Muscle of back (tissue), 13 donors: Measurements from ENCODE around the gene TMC2. TPM values are rescaled to one million over a fixed set of nuclear protein-coding genes. Genes with fewer than 3 reads are reported as not detected.
A peak's percentile ranks its signal among the peaks of the same experiment; 100 is the strongest.
"Not testable (repeated sequence)": the region's sequence is repeated elsewhere in the genome, so short reads cannot be mapped to it uniquely, and the experiment has no call there.

Experiments
- DNase-seq, 3 donors: peaks; one replicate each; pipeline versions ENCODE4 v3.0.0 to v3.0.0-alpha.2; 2013
- long read RNA-seq, 9 donors: transcript quantifications; one replicate each; lab custom pipeline, GENCODE V29; 2026
- polyA plus RNA-seq, 10 donors: library from polyadenylated mRNA; unstranded; fragments of 120-200 nt; gene quantifications; one replicate each; pipeline ENCODE4 v1.2.1, GENCODE V29; 2013; ENCODE audit not compliant: insufficient read length in 10 of 10

Gene TMC2, protein sequence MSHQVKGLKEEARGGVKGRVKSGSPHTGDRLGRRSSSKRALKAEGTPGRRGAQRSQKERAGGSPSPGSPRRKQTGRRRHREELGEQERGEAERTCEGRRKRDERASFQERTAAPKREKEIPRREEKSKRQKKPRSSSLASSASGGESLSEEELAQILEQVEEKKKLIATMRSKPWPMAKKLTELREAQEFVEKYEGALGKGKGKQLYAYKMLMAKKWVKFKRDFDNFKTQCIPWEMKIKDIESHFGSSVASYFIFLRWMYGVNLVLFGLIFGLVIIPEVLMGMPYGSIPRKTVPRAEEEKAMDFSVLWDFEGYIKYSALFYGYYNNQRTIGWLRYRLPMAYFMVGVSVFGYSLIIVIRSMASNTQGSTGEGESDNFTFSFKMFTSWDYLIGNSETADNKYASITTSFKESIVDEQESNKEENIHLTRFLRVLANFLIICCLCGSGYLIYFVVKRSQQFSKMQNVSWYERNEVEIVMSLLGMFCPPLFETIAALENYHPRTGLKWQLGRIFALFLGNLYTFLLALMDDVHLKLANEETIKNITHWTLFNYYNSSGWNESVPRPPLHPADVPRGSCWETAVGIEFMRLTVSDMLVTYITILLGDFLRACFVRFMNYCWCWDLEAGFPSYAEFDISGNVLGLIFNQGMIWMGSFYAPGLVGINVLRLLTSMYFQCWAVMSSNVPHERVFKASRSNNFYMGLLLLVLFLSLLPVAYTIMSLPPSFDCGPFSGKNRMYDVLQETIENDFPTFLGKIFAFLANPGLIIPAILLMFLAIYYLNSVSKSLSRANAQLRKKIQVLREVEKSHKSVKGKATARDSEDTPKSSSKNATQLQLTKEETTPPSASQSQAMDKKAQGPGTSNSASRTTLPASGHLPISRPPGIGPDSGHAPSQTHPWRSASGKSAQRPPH
- polyA plus RNA-seq, result under 1 TPM in 8 of 10 donors, not detected in 2; 0.04 to 0.27 (median 0.06) TPM
- long read RNA-seq, donor 1, result 0 reads
- long read RNA-seq, donor 2, result 0 reads
- long read RNA-seq, donor 3, result 0 reads
- long read RNA-seq, donor 4, result 0 reads
- long read RNA-seq, donor 5, result 0 reads
- long read RNA-seq, donor 6, result 0 reads
- long read RNA-seq, donor 7, result 0 reads
- long read RNA-seq, donor 8, result 0 reads
- long read RNA-seq, donor 9, result 0 reads

DNA sequence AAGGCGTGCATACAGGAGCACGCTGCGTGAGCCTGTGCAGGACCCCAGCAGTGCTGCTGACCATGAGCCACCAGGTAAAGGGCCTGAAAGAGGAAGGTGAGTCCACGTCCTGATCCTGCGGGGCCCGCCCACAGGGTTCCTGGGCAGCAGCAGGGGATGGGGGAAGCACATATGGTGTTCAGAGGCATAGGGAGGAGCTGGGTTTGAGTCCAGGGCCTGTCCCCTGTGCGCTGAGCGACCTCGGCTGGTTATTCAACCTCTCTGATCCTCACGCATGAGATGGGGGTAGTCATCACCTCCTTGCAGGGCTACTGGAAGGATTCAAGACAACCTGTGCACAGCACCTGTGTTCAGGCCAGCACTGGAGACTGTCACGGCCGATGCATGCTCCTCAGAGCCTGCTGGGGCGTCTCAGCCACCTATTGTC is at the start of gene TMC2:
Gene TMC2 (plus strand): TSS at position 14 of the 427 bp plus-strand sequence. CDS start 49 bp downstream, at position 63.
- no peak for DNase-seq

DNA sequence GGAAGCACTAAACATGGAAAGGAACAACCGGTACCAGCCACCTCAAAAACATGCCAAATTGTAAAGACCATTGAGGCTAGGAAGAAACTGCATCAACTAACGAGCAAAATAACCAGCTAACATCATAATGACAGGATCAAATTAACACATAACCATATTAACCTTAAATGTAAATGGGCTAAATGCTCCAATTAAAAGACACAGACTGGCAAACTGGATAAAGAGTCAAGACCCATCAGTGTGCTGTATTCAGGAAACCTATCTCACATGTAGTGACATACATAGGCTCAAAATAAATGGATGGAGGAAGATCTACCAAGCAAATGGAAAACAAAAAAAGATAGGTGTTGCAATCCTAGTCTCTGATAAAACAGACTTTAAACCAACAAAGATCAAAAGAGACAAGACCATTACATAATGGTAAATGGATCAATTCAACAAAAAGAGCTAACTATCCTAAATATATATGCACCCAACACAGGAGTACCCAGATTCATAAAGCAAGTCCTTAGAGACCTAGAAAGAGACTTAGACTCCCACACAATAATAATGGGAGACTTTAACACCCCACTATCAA is 33.5 kb upstream of the TMC2 start:
- not testable (repeated sequence) for DNase-seq

DNA sequence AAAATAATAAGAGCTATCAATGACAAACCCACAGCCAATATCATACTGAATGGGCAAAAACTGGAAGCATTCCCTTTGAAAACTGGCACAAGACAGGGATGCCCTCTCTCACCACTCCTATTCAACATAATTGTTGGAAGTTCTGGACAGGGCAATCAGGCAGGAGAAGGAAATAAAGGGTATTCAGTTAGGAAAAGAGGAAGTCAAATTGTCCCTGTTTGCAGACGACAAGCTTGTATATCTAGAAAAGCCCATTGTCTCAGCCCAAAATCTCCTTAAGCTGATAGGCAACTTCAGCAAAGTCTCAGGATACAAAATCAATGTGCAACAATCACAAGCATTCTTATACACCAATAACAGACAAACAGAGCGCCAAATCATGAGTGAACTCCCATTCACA is 31.6 kb upstream of the TMC2 start:
- DNase-seq, result not testable (repeated sequence)

DNA sequence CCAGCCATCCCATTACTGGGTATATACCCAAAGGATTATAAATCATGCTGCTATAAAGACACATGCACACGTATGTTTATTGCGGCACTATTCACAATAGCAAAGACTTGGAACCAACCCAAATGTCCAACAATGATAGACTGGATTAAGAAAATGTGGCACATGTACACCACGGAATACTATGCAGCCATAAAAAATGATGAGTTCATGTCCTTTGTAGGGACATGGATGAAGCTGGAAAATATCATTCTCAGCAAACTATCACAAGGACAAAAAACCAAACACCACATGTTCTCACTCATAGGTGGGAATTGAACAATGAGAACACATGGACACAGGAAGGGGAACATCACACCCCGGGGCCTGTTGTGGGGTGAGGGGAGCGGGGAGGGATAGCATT is 29.9 kb upstream of the TMC2 start:
- not testable (repeated sequence) for DNase-seq

DNA sequence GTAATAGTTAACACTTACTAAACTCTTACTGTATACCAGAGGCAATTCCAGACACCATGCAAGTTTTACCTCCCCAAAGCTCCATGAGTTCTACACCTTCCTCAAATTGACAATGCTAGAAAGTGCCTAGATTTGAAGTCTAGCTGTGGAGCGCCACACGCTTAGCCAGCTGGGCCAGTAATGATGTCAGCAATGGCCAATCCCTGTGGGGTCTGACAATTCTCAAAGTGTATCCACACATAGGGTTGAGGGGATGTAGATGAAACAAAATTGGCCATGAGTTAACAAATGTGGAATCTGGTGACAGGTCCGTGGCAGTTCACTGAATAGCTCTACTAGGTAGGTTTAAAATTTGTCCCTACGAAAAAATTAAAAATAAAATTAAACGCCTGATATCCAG is 28.9 kb upstream of the TMC2 start:
- DNase-seq, result no peak

DNA sequence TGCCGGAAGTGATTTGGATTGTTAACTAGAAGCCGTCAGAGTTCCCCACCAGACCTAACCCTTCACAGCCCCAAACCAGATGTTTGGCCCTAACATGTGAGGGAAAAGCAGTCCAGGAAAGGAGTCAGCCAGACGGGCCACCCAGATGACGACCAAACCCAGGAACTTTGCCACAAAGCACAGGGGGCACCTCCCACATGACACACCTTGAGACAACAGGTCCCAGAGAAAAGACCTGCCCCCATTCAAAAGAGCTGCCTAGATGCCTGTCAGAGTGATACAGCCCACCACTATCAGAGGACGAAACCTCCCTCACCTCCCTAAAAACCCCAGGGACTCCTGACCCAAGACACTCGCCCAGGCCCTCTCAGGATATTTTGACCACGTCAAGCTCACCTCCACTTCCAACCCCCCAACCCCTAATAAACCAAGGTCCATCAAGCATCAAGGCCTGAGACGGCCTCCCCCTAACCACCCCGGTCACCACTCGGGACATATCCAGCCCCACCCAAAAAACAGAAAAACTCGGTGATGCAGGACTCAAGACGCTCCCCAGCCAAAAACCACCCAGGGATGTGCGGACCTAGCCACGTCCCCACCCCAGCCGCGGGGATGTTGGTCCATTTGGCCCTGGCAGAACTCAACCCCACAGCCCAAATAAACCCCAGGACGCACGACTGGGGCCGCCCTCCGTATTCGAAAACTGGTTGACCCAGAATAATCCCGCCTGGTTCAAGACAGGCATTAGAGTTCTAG is 28.3 kb upstream of the TMC2 start:
- peak in 2 of 3 donors; percentile 37 to 63 for DNase-seq

DNA sequence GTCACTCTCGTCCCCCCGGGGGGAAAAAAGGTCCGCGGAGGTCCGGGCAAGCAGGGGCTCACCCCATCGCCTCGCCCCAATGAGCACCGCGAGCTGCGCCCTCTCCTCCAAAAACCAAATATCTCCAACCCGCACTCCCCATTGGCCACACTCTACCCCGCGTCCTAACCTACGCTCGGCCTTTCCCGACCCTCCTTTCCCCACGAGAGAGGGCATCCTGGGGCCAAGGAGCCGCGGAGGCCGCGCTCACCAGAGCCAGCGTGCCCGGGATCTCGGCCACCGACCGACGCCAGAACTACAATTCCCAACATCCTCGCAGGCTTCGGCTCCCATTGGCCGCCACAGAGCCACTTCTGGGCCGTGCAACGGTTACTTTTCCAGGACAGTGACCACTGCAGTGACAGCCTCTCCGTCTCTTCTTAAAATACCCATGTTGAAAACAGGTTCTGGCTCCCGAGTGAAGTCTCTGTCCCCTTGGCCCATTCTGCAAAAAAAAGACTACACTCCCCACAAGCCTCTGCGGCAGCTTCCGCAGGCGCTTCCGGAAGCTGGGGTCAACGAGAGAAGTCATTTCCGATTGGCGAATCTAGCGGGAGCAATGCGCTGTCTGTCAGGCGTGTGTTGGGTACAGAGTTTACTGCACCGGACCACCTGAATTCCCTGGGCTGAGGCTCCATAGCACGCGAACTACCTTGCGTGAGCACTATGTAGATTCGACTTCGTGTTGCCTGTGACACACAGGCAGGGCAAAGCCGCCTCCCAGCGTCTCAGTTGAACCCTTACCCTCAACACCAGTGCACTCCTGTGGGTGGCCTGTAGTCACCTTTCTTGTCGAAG is 27.5 kb upstream of the TMC2 start, which contains the start of gene ZNF343:
Gene ZNF343 (minus strand): TSS at position 285 of the 837 bp plus-strand sequence. CDS start 15,020 bp downstream, outside the sequence.
- DNase-seq, result peak; percentile 84 to 97 (median 90)

DNA sequence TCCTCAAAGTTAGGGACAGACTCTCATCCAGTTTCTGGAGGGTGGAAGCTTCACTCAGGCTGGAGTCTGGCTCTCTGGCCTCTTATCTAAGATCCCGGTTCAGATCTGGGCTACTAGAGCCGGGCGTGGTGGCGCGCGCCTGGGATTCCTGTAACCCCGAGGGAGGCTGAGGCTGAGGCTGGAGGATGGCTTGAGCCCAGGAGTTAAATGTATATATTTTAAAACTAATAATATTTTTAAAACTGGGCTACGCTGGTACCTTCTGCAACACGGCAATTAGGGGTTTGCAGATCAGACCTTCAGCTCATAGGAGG is 26.9 kb upstream of the TMC2 start:
- DNase-seq, result no peak

DNA sequence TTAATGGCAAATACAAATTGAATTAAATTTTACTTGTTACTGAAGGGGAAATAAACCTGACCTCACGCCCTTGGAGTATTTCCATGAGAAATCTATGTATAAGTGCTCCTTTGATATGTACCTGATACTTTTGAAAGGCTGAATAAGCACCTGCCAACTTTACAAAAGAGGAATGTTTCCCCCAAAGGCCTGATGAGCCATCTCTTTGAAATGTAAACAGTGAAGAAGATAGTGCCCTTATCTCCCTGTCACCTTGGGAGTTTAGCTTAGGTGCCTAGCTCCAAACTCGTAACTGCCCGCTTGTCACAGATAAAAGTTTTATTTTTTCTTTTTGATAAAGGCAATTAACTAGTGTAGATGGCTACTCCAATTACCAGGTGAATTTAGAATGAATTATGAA is 26.6 kb upstream of the TMC2 start:
- no peak for DNase-seq

DNA sequence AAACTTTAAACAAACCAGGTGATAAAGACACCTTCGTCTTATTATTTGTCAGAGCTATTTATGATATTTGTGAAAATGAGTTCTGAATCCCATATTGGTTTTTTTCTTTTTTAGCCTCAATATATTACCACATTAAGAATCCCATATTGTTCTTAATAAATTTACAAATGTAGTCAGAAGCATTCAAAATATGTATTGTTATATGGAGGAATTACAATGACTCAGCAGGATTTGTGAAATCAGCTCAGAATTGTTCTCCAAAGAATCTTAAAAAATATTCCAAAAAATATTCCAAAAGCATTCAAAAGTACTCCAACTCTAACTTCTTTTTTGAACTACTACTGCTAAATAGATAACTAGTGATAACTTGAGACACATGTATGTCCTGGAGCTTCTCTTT is 21.2 kb upstream of the TMC2 start:
- DNase-seq, result no peak

DNA sequence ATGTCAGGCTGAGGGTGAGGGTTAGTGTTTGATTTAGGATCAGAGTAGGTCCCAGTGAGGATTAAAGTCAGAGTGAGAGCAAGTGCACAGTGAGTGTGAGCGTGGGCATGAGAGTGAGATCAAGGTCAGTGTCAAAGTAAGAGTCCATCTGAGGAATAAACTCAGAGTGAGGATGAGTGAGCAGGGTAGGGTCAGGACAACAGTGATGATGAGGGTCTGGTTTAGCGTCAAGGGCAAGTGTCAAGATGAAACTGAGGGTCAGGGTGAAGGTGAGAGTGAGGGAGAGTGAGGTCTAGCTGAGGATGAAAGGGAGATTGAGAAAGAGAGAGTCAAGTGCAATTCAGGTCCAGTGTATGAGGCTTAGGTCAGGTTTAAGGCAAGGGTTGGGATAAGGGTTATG is 20.0 kb upstream of the TMC2 start:
- DNase-seq, result no peak

DNA sequence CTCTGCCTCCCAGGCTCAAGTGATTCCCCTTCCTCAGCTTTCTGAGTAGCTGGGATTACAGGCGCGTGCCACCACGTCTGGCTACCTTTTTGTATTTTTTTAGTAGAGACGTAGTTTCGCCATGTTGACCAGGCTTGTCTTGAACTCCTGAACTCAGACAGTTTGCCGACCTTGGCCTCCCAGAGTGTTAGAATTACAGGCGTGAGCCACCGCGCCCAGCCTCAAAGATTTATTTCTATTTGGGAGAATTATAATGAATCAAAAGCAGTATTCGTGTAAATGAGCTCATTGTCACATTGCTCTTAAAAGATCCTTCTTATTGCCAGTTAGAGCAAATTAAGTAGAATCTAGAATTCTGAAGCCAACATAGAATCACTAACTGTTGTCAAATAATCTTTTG is 18.3 kb upstream of the TMC2 start:
- no peak for DNase-seq

DNA sequence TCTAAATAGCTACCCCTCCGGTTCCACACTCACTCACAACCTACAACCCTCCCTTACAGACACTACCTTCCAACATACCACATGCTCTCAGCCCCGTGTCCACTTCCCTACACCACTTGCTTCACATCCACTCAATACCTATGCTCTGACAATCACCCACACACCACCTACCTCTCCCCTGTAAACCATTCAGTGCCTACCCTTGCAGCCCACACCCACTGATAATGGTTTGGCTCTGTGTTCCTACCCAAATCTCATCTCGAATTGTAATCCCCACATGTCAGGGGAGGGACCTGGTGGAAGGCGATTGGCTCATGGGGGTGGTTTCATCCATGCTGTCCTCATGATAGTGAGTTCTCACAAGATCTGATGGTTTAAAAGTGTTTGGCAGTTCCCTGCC is 17.8 kb upstream of the TMC2 start:
- DNase-seq, result no peak

DNA sequence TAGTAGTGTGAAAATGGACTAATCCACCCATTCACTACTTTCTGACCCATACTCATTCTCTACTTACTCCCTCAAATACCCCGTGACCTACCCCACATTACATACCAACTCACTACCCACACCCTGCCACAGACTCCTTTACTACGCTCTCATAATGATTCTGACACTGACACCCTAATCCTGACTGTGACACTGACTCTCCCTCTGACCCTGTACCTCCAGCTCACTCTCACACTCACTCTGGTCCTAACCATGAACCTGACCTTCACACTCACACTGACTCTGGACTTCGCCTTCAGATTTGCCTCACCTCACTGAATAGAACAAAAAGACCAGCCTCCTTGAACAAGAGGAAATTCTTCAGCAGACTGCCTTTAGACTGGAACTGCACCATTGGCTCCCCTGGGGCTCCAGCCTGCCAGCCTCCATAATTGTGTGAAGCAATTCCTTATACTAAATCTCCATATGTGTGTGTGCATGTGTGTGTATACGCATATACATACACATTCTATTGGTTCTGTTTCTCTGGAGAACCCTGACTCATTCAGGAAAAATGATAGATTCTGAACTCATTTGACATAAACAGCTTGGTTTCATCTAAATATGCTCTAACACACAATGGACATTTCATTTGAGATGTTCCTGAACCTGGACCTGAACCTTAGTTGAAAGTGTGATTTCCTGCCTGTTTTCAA is 17.1 kb upstream of the TMC2 start:
- DNase-seq, result peak in 2 of 3 donors; percentile 14 to 64

DNA sequence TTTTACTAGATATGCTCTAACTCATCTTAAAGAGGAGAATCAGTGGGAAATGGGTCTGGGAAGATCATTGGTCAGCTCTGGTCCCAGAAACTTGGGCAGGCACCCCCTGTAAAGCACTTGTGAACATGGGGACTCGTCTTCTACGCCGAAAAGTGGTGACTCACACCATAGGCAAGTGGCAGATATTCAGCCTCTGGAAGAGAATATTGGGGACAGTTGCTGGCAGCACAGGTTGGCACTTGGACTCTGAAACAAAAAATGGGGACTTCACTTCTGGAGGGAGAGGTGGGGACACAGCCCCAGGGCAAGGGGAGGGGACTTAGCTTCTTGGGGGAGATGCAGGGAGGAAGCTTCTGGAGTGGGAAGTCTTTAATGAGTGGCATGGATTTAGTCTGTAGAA is 15.8 kb upstream of the TMC2 start:
- no peak for DNase-seq

DNA sequence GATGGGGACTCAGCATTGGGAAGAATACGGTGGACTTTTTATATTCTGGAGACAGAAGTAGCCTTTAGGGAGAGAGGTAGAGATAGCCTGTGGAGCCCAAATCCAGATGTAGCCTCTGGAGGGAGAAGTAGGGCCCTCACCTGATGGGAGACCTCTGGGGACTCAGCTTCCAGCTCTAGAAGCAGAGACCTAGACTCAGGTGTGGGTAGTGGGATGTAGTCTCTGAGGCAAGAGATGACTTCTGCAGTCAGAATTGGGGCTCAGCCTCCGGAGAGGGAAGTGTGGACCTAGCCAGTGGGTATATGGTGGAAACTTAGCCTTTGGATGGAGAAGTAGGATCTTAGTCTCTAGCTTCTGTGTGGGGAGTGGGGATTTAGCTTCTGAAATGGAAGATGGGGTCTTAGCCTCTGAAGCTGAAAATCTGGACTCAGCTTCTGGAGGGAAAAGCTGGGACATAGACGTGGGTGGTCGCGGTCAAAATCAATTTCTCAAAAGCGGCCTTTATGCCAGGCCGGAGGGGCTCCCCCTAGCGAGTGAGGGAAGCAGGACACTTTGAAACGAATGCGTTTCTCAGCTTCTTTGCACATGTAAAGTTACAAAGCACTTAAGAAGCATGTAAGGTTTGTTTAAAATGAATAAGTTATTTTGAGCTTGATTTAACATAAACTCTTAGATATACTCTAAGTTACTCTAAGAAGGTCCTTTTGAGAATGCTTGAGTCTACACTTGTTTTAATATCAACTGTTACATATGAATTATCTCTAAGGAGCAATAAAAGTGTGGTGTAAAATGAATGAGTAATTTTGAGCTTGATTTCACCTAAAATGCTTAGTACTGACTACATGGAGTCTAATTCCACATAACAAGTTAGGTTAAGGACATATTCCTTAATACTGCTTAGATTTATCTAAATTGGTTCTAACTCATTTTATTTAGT is 14.7 kb upstream of the TMC2 start:
- peak in 2 of 3 donors; percentile 33 to 55 for DNase-seq

DNA sequence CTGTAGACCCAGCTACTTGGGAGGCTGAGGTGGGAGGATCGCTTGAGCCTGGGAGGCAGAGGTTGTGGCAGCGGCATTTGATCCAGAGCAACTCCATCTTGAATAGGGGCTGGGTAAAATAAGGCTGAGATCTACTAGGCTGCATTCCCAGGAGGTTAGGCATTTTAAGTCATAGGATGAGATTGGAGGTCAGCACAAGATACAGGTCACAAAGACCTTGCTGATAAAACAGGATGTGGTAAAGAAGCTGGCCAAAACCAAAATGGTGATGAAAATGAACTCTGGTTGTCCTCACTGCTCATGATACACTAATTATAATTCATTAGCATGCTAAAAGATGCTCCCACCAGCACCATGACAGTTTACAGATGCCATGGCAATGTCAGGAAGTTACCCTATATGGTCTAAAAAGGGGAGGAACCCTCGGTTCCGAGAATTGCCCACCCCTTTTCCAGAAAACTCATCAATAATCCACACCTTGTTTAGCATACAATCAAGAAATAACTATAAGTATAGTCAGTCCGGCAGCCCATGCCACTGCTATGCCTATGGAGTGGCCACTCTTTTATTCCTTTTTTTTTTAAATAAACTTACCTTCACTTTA is 13.4 kb upstream of the TMC2 start:
- DNase-seq, result not testable (repeated sequence)
